GM18520 (cell line): ENCODE measurements around the gene CHMP5.

ENCODE experiments used
- ATAC-seq: cut with Tn5 transposase; IDR thresholded peaks from one replicate; pipeline ENCODE4 v1.9.1; 2021; ENCODE audit not compliant: unreplicated experiment

Gene CHMP5

GRCh38 chr9:33273266-33273971 is 8.6 kb downstream of the CHMP5 start:
- ATAC-seq = no peak

GRCh38 chr9:33273972-33274328 is 9.1 kb downstream of the CHMP5 start:
- ATAC-seq = no peak

GRCh38 chr9:33277484-33277883 is 12.6 kb downstream of the CHMP5 start:
- ATAC-seq = no peak

GRCh38 chr9:33285502-33285901 is 20.7 kb downstream of the CHMP5 start:
- no peak for ATAC-seq

GRCh38 chr9:33287087-33287490 is 22.2 kb downstream of the CHMP5 start:
- no peak for ATAC-seq

- ATAC-seq = no peak
These were observed 23.4 kb downstream of the CHMP5 start for GRCh38 chr9:33288235-33288634.

- ATAC-seq = no peak
These were observed 24.1 kb downstream of the CHMP5 start for GRCh38 chr9:33288828-33289483.

- no peak for ATAC-seq
These were observed 24.6 kb downstream of the CHMP5 start for GRCh38 chr9:33289496-33289895.

- ATAC-seq = no peak
These were observed 25.0 kb downstream of the CHMP5 start for GRCh38 chr9:33289936-33290246.

GRCh38 chr9:33290247-33291030 is 25.6 kb downstream of the CHMP5 start, which contains the start of gene NFX1:
TSS of gene NFX1 (plus strand) at chr9:33290516. CDS start at chr9:33290573, 57 bp downstream.
- ATAC-seq = peak; percentile 75

GRCh38 chr9:33291031-33291397 is 26.2 kb downstream of the CHMP5 start:
- no peak for ATAC-seq

GRCh38 chr9:33291901-33292300 is 27.1 kb downstream of the CHMP5 start:
- no peak for ATAC-seq

GRCh38 chr9:33293782-33294181 is 28.9 kb downstream of the CHMP5 start:
- ATAC-seq = no peak

GRCh38 chr9:33294670-33295432 is 30.0 kb downstream of the CHMP5 start:
- no peak for ATAC-seq

- ATAC-seq = peak; percentile 29
These were observed 30.7 kb downstream of the CHMP5 start for GRCh38 chr9:33295571-33295970.

- peak; percentile 81 for ATAC-seq
These were observed 32.6 kb downstream of the CHMP5 start for GRCh38 chr9:33297432-33297831.

GRCh38 chr9:33300546-33300945 is 35.7 kb downstream of the CHMP5 start:
- no peak for ATAC-seq

GRCh38 chr9:33304362-33304761 is 39.5 kb downstream of the CHMP5 start:
- no peak for ATAC-seq

- ATAC-seq = no peak
These were observed 41.2 kb downstream of the CHMP5 start for GRCh38 chr9:33306037-33306436.

- ATAC-seq = no peak
These were observed 42.2 kb downstream of the CHMP5 start for GRCh38 chr9:33307067-33307466.

GRCh38 chr9:33309903-33310302 is 45.1 kb downstream of the CHMP5 start:
- ATAC-seq = no peak
